Activated T-helper 1 cell treated with anti-CD3 and anti-CD28 coated beads, Interleukin-12 subunit alpha, Interleukin-12 subunit beta, Interleukin-2, Interleukin-4 antibody, amounts not matched to agents 30 ng/mL and 10 ng/mL and 1 ng/mL, durations not matched to agents 14 hours and 24 hours and 36 hours (primary cell): Measurements from ENCODE around the gene TSR1. TPM values are rescaled to one million over a fixed set of nuclear protein-coding genes. Genes with fewer than 3 reads are reported as not detected.
A peak's percentile ranks its signal among the peaks of the same experiment; 100 is the strongest.

ENCODE experiments used
- DNase-seq: peaks from one replicate; pipeline ENCODE4 v3.0.0; 2021; ENCODE audit warnings: low spot score
- H3K27ac Mint-ChIP-seq: one replicate; pipeline ENCODE4 v1.8.0; 2021; ENCODE audit warnings: mild to moderate bottlenecking, mixed read lengths
- H3K27me3 Mint-ChIP-seq: one replicate; pipeline ENCODE4 v1.8.0; 2022; ENCODE audit warnings: mild to moderate bottlenecking, moderate library complexity, mixed read lengths; ENCODE audit not compliant: insufficient read depth
- H3K36me3 Mint-ChIP-seq: one replicate; pipeline ENCODE4 v1.8.0; 2021; ENCODE audit warnings: low read depth, mixed read lengths
- H3K4me1 Mint-ChIP-seq: one replicate; pipeline ENCODE4 v1.8.0; 2021; ENCODE audit warnings: low read depth, mixed read lengths
- H3K4me3 Mint-ChIP-seq: one replicate; pipeline ENCODE4 v1.8.0; 2021; ENCODE audit warnings: mild to moderate bottlenecking, moderate library complexity, mixed read lengths
- H3K9me3 Mint-ChIP-seq: one replicate; pipeline ENCODE4 v1.8.0; 2021; ENCODE audit warnings: mixed read lengths
- intact Hi-C: fragments of 100-400 bp; cut with micrococcal nuclease; formaldehyde crosslinking; loops from one replicate; pipeline ENCODE4 v1.15.1; 2024
- total RNA-seq: library from RNA; stranded (reverse); gene quantifications from 2 replicates; pipeline ENCODE4 v1.2.3, GENCODE V29; 2022

Gene TSR1
- total RNA-seq, 1 donor from 2014 or later = 91.3 TPM

GRCh38 chr17:2279707-2280106 lies 56.5 kb downstream of the TSR1 start:
- Mint-ChIP-seq H3K4me1 (peaks cover 59% of the 10 kb centered on the region), H3K27ac (peak overlapping the region; percentile 52), H3K36me3 (peaks cover 52% of the 10 kb centered on the region), H3K27me3 (no peaks in the 10 kb centered on the region), H3K4me3 (no peak overlapping the region), H3K9me3 (no peaks in the 10 kb centered on the region)
- intact Hi-C loops = no loop called here
- DNase-seq = no peak

- peaks cover 63% of the 10 kb centered on the region for H3K4me1 Mint-ChIP-seq
- peaks cover 47% of the 10 kb centered on the region for H3K36me3 Mint-ChIP-seq
- peak overlapping the region; percentile 16 for H3K27ac Mint-ChIP-seq
- H3K9me3 Mint-ChIP-seq = no peaks in the 10 kb centered on the region
- intact Hi-C loops = no loop called here
- DNase-seq = no peak
- H3K27me3 Mint-ChIP-seq = no peaks in the 10 kb centered on the region
- no peak overlapping the region for H3K4me3 Mint-ChIP-seq
Observed at GRCh38 chr17:2277429-2278170, 58.7 kb downstream of the TSR1 start.

- peak overlapping the region; percentile 30 for H3K4me3 Mint-ChIP-seq
- H3K27me3 Mint-ChIP-seq = no peaks in the 10 kb centered on the region
- peak; percentile 34 for DNase-seq
- H3K4me1 Mint-ChIP-seq = peaks cover 58% of the 10 kb centered on the region
- peak overlapping the region; percentile 82 for H3K27ac Mint-ChIP-seq
- peaks cover 36% of the 10 kb centered on the region for H3K36me3 Mint-ChIP-seq
- no peaks in the 10 kb centered on the region for H3K9me3 Mint-ChIP-seq
- intact Hi-C loops = loop anchor here (1.0 kb wide), 1 partner anchor 9 kb away; no protein-coding TSS in a partner anchor
Observed at GRCh38 chr17:2275722-2276121, 60.5 kb downstream of the TSR1 start.

- Mint-ChIP-seq H3K36me3 (peaks cover 36% of the 10 kb centered on the region), H3K4me3 (no peak overlapping the region), H3K9me3 (no peaks in the 10 kb centered on the region), H3K27me3 (no peaks in the 10 kb centered on the region), H3K27ac (no peak overlapping the region), H3K4me1 (peaks cover 61% of the 10 kb centered on the region)
- intact Hi-C loops = no loop called here
- DNase-seq = no peak
Observed at GRCh38 chr17:2274414-2274813, 61.8 kb downstream of the TSR1 start.

Other genes with a start within 250 kb of the TSR1 start
- 35.3 and 39.5 TPM in 2 replicates for gene SMG6, start 32.7 kb downstream of the TSR1 start, total RNA-seq
- gene SRR, start 32.5 kb downstream of the TSR1 start, total RNA-seq = 14.9 and 17.4 TPM in 2 replicates
- gene SGSM2, start 1.0 kb upstream of the TSR1 start, total RNA-seq = 39.1 and 45.9 TPM in 2 replicates
- gene MNT, start 64.6 kb upstream of the TSR1 start, total RNA-seq = 31.5 and 35.9 TPM in 2 replicates
- 53.9 and 57.9 TPM in 2 replicates for gene METTL16, start 175.4 kb upstream of the TSR1 start, total RNA-seq